Measurements from ENCODE around the gene GCC2.
A peak's percentile ranks its signal among the peaks of the same experiment; 100 is the strongest.
"Not testable (repeated sequence)": the region's sequence is repeated elsewhere in the genome, so short reads cannot be mapped to it uniquely, and the experiment has no call there.

The GCC2 gene, protein sequence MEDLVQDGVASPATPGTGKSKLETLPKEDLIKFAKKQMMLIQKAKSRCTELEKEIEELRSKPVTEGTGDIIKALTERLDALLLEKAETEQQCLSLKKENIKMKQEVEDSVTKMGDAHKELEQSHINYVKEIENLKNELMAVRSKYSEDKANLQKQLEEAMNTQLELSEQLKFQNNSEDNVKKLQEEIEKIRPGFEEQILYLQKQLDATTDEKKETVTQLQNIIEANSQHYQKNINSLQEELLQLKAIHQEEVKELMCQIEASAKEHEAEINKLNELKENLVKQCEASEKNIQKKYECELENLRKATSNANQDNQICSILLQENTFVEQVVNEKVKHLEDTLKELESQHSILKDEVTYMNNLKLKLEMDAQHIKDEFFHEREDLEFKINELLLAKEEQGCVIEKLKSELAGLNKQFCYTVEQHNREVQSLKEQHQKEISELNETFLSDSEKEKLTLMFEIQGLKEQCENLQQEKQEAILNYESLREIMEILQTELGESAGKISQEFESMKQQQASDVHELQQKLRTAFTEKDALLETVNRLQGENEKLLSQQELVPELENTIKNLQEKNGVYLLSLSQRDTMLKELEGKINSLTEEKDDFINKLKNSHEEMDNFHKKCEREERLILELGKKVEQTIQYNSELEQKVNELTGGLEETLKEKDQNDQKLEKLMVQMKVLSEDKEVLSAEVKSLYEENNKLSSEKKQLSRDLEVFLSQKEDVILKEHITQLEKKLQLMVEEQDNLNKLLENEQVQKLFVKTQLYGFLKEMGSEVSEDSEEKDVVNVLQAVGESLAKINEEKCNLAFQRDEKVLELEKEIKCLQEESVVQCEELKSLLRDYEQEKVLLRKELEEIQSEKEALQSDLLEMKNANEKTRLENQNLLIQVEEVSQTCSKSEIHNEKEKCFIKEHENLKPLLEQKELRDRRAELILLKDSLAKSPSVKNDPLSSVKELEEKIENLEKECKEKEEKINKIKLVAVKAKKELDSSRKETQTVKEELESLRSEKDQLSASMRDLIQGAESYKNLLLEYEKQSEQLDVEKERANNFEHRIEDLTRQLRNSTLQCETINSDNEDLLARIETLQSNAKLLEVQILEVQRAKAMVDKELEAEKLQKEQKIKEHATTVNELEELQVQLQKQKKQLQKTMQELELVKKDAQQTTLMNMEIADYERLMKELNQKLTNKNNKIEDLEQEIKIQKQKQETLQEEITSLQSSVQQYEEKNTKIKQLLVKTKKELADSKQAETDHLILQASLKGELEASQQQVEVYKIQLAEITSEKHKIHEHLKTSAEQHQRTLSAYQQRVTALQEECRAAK (N-terminal part only)

DNA sequence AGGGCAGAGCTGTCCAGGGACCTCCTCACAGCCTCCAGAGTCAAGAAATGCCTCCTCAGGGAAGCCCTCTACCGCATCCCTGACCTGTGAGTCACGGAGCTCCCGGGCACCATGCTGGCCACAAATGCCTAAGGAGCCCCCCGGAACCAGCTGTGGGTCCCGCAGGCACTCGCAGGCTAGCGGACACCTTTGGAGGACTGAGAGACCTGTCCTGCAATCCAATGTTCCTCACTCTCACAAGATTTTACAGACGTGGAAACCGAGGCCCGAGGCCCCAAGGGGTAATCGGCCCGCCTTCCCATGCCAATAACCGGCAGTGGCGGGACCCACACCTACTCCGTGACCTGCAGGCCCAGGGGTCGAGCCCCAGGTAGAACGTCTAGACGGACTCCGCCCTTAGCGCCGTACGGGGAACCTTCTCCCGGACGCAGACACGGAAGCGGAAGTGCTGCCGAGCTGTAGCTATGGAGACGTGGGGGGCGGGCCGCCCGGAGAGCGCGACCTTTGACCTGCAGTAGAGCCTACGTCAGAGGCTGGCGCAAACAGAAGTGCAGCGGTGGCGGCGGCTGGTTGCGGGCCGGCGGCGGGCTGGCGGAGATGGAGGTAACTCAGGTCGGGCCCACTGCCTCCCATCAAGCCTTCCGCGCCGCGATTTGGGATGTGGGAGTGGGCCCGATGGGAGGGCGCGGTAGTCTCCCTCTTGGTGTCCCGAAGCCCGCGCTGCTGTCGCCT lies at the start of gene GCC2:
Gene GCC2, plus strand, starts transcription at position 529 of the 732 bp plus-strand sequence. Its CDS starts 69 bp downstream, at position 598.
- peak; percentile 61 to 89 for DNase-seq

DNA sequence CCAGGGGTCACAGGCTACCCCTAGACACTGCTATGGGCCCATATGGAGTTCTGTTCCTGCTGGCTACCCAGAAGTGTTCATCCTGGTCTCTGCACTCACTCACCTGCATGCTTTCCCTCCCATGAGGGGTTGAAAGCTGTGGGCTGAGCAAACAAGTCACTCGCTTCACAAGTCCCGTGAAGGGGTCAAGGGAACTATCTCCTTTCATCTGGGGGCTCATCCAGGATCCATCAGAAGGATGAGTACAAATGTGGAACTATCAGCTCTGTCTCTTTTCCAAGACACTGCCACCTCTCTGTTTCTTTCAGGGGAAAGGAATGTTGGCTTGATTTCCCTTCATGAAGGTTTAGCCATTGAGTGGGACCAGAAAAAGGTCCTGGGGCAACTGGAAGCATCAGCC lies 49.5 kb upstream of the GCC2 start:
- DNase-seq: no peak

DNA sequence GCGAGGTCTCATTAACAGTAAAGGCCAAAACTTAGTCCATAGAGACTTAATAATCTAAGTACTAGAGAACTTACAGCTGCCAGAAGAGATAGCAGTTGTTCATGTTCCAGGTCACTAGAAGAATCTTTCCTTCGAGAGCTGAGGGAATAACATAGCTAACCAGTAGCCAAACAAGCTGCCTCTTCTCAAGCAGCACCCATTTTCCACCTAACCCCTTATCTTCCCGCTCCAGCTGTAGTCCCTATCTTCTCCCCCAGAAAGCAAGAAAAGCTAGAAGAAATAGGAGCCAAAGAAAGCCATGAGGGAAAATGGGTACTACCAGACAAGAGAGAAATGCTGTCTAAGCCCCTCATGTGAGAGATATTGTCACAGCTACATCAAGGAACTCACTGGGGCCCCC lies 47.2 kb upstream of the GCC2 start:
- no peak for DNase-seq

DNA sequence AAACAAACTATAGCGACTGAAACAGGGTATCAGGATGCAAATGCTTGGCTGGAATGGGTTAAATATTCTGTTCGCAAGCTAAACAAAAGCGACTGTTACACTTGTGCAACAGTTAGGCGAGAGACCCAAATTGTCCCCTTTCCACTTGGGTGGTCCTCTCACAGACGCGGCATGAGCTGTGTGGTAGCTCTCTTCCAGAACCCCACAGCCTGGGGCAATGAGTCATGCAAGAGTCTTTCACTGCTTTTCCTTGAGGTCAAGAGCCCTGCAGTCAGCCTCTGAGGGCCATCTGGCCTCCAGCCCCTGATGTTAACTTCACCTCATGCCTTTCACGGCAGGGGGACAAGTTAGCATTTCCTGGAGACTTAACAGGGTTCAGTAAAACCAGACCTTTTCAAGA lies 45.5 kb upstream of the GCC2 start:
- DNase-seq: no peak

DNA sequence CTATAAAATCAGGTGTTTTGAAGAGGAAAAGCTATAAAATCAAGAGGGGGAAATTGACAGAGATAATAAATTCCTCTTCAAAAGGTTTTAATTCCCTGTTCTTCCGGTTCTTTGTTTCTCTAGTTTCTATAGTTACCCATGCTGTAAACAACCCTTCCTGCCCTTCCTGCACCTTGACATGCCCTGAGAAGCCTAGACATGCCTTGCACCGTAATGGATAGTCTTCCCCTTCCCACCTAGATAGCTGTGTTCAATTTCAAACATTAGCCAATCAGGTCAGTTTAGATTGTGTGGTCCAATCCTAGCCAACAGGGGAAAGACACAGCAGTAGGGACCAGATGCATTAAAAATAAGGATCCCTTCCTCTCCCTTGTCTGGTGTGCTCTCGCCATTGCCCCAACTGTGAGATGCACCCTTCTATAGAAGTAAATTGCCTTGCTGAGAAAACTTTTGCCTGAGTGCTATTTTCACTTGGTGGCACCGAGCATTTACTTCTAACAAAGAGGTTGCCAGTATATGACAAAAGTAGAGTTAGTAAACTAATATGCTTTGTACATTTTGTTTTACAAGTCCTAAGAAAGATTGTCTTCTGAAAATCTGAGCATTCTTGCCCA lies 44.1 kb upstream of the GCC2 start:
- no peak for DNase-seq

DNA sequence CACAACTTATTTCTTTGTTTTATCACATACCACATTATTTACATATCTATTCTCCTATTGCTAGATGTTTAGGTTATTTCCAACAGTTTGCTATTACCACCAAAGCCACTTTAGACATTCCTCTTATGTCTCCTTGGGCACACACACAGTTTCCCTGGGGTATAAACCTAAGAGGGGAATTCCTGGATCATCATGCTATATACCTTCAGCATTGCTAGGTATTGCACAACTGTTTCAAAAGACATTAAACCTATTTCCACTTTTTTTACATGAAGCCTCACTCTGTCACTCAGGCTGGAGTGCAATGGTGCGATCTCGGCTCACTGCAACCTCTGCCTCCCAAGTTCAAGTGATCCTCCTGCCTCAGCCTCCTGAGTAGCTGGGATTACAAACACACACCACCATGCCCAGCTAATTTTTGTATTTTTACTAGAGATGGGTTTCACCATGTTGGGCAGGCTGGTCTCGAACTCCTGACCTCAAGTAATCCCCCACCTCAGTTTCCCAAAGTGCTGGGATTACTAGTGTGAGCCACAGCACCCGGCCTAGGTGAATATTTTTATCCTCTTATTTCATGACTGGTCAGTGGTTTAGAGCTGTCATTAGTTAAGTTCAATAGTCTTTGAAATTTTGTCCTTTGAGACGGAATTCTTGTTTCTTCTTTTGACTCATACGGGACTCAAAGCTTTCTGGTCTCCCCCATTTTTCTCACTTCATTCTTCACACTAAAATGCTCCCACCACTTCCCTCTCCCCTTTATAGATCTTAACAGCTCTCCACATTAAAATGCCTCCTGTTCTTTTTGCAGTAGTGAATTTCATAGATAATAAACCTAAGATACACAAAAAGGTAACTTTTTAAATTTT lies 40.9 kb upstream of the GCC2 start:
- DNase-seq: no peak

DNA sequence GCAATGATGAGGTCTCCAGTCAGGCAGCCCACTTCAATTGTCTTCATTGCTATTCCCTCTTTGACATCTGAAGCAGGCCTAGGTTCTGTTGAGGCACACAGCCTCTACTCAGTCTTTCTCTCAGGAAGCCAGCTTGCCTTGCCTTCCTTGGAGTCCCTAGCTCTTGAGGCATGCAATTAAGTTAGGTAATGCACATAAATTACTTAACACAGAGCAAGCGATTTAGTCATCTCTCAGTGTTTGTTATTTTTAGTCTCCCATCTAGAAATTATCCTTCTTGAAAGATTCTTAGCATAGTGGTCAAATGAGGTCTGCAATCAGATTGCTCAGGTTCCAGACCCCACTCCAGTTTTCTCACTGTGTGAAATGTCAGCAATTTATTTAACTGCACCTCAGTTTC lies 39.2 kb upstream of the GCC2 start:
- DNase-seq: no peak

DNA sequence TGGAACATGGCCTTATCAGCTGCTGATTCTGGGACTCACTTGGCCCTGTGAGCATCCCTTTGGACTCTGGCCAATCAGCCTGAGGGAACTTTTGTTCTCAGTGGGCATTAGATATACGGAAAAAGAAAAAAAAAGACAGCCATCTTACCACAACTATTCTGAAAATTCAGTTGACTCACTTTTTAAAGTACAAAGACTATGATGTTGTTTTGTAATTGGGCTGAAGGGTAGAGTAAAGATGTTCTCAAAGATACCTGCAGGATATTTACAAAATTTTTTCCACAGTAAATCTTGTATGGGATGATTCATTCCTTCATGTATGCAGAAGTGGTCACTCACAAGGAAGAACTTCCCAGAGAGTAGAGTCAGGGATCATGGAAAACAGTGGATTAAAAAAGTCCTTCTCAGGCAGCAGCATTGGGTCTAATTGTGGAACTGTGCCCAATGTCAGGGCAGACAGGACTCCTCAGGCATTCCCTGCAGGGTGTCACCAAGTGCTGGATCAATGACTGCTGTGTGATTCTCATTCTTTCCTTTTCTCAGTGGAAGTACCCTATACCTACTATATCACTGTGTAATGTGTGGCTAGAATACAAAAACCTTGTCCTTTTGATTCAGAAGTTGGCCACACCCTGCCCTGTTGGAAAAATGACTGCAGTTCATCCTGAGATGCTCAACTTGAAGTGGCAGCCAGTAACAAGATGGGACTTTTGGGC lies 35.9 kb upstream of the GCC2 start:
- no peak for DNase-seq

DNA sequence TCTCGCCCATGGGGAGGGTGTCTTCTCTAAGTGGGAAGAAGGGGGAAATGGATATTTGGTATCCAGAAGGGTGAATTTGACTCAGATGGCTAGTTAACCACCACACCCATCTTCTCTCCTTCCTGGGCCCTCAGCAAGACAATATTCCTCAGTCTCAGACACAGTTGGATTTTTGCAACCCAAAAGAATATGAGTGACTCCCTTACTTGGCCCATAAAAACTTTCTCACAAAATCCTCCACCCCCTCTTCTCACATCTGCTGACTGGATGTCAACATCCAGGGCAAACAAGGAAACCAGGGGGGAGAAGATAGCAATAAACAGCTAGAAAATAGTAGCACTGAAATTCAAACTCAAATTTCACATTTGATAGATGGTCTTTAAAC lies 35.3 kb upstream of the GCC2 start:
- DNase-seq: no peak

DNA sequence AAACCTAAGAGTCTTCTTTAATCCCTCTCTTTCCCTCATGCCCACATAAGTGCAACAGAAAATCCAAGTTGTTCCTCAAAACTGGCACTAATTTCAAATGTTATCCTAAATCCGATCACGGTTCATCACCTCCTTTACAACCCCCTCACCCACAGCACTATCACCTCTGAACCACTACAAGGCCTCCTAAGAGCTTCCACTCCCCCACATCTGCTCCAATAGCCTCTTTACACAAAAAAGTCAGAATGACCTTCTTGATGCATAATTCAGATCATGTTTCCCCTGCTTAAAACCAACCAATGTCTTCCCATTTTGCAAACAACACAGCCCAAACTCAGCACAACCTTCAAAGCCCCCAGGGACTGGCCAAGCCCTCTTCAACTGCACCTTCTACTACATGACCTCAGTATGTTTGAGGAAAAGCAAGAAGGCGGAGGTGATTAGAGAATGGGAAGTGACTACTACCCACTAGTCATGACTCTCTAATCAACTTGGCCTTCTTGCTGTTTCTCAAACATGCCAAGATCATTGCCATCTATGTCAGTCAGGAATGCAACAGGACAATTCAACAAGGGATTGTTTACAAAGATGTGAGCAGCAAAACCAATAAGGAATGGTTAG lies 34.6 kb upstream of the GCC2 start:
- no peak for DNase-seq

DNA sequence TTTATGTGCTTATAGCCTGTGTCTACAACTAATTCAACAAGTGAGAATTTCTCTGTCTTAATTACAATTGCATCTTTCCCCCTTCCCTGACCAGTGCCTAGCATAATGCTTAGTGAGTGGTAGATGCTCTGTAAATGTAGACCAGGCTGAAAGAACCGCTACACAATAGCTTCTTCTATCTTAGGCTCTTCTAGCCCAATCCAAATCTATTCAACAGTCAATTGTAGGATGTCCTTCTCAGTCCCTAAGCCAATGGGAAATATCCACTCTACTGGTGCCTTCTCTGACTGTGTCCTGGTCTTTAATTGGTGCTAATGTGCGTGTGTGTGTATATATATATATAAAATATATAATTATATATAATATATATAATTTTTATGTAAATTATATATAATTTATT lies 34.1 kb upstream of the GCC2 start:
- no peak for DNase-seq

DNA sequence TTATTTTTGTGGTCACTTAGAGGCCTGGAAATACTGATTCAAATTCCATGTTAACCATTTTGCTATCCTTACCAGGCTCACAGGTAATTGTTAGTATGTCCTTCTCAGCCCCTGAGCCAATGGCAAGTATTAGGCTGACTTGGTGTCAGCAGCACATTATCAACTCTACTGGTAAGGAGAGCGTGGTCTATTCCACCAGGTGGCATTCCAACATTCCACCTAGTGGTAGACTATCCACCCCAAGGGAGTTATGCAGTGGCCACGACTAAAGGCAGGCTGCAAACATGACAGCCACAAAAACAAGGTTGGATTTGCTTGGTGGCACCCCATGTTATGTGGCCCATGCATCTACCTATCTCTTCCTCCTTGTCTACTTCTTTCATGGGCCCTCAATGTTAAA lies 31.8 kb upstream of the GCC2 start:
- DNase-seq: no peak

DNA sequence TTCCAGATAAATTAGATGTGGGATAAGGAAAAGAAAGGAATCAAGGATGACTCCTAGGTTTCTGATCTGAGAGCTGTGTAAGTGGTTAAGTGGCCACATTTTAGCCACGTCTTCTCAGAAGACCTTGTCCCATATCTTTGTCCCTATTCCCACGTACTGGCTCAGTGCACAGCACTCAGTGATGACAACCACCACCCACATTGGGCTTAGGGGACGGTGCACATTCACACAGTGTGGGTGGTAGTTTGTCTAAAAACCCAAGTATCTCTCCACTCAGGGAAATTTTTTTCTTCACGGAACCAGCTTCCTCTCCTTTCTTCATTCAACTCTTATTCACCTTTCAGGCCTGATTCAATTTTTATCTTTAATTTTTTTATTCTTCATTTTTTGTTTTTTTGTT lies 30.6 kb upstream of the GCC2 start:
- no peak for DNase-seq

DNA sequence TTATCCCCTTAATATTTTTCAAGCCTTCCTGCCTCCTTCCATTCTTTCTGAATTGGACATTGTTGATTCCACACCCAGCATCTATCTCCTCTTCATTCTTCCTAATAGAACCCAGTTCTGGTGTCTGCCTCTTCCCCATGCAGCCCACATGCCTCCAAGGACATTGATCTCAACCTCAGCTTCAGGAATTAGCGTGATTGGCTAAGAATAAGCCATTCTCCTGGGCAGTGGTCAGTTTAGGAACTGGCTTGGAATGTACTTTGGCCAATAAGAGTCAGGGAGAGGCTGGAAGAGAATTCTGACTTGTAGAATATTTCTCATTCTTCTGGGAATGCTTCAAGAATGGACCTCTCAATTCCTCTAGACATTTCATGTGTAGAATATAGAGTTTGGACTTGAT lies 25.9 kb upstream of the GCC2 start:
- DNase-seq: no peak

DNA sequence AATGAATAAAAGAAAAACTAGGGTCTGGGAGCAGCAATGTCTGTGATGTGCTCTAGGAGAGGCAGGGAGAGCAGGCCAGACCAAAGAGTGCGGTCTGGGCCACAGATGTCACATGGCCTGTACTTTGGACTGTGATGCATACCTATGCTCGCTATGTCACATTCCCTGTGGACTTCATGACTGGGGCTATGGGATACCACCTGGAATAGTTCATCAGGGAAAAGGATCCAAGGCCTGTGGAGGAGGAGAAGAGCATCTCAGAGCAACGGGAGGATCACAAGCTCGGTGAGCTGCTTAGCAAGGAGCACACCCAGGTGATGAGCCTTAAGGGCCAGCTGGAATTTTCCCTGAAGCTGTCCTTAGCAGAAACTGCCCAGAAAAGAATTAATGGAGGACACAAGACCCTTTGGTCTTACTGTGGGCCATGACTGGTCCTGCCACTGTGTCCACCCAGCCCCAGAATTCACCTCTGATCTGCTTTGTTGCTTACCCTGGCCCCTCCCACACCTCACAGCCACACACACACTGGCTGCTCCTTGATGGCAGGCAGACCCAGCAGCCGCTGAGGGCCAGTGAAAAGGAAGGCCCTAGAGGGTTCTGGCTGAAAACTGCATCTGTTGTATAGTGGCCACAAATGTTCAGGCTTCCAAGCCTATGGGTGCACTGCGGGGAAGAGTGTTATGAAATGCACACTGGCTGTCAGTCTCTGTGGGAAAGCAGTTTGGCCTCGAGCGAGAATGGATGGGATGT lies 25.3 kb upstream of the GCC2 start:
- no peak for DNase-seq

DNA sequence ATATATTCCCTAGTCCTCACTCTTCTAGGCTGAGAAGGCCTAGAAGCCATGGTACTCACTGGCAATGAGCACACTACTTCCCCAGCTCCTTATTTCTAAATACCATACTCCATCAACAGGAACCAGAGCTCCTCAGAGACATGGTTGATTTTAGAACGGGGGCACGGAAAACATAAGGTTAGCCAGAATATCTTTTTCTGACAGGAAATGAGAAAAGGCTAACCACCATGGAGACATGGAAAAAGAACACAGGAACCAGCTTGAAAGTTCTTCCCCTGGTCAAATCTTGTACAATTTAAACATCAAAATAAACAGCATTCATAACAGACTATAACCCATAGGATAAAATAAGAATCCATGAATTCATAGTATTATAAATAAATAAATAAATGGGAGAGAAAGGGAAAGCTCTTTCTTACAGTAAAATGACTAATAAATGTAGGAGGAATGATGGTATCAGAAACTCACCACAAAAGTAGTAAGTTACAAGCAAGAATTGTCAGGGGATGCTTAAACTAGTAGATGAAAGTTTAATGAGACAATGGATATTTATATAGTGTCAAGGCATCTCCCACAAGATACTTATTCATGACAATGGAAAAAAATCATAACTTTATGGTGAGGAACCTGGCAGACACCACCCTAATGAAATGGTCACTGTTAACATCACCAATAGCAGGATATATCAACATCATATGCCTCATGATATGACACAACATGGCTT lies 20.6 kb upstream of the GCC2 start:
- no peak for DNase-seq

DNA sequence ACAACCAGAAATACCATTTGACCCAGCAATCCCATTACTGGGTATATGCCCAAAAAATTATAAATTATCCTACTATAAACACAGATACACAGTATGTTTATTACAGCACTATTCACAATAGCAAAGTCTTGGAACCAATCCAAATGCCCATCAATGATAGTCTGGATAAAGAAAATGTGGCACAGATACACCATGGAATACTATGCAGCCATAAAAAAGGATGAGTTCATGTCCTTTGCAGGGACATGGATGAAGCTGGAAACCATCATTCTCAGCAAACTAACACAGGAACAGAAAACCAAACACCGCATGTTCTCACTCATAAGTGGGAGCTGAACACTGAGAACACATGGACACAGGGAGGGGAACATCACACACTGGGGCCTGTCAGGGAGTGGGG lies 13.4 kb upstream of the GCC2 start:
- DNase-seq: not testable (repeated sequence)

DNA sequence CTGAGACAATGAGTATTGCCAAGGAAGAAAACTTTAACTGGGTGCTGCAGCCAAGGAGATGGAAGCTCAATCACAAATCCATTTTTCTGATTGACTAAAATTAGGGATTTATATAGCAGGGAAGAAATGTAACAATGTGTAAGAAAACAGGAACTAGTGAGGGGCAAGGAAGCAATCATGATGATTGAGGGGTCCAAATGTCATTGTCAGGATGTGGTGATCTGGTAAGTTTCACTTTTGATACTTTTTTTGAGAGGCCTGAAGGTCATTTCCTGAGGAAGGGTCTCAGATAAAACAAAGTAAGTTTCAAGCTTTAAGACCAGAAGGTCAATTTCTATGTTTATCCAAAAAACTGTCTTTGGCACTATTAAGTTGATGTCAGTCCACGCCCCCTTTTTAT lies 12.0 kb upstream of the GCC2 start:
- DNase-seq: no peak

All from NCI-H446 (cell line).